HEK293 (cell line): ENCODE results near the gene EML6.

ENCODE experiments used
- MZF1 ChIP-seq: fragments of 450-650 bp; formaldehyde crosslinking; IDR thresholded peaks from 2 replicates; pipeline ENCODE4 v1.5.1; 2017; ENCODE audit warnings: missing biosample characterization, missing genetic modification characterization, borderline replicate concordance
- PRDM1 ChIP-seq: fragments of 450-650 bp; formaldehyde crosslinking; IDR thresholded peaks from 2 replicates; pipeline ENCODE4; 2016; ENCODE audit warnings: missing biosample characterization, missing genetic modification characterization
- SALL2 ChIP-seq: fragments of 450-650 bp; formaldehyde crosslinking; IDR thresholded peaks from 2 replicates; pipeline ENCODE4 v1.5.0; 2017; ENCODE audit warnings: missing biosample characterization, mild to moderate bottlenecking, missing genetic modification characterization, borderline replicate concordance
- ZBTB17 ChIP-seq: fragments of 450-650 bp; formaldehyde crosslinking; IDR thresholded peaks from 2 replicates; pipeline ENCODE4 v1.5.1; 2016; ENCODE audit warnings: missing biosample characterization, missing genetic modification characterization
- ZNF2 ChIP-seq: fragments of 450-650 bp; formaldehyde crosslinking; IDR thresholded peaks from 2 replicates; pipeline ENCODE4 v1.5.1; 2016; ENCODE audit warnings: missing biosample characterization, missing genetic modification characterization
- ZNF341 ChIP-seq: fragments of 450-650 bp; formaldehyde crosslinking; IDR thresholded peaks from 2 replicates; pipeline ENCODE4; 2016; ENCODE audit warnings: low read depth, missing biosample characterization, missing genetic modification characterization
- ZNF350 ChIP-seq: fragments of 450-650 bp; formaldehyde crosslinking; IDR thresholded peaks from 2 replicates; pipeline ENCODE4 v1.5.0; 2017; ENCODE audit warnings: missing biosample characterization, mild to moderate bottlenecking, missing genetic modification characterization
- ZNF585B ChIP-seq: fragments of 450-650 bp; formaldehyde crosslinking; IDR thresholded peaks from 2 replicates; pipeline ENCODE4 v1.5.1; 2016; ENCODE audit warnings: missing biosample characterization, missing genetic modification characterization
- ZNF623 ChIP-seq: fragments of 450-650 bp; formaldehyde crosslinking; IDR thresholded peaks from 2 replicates; pipeline ENCODE4 v1.5.1; 2016; ENCODE audit warnings: missing biosample characterization, missing genetic modification characterization
- TF ChIP-seq, protein P1 (sequence below): fragments of 450-650 bp; formaldehyde crosslinking; IDR thresholded peaks from 2 replicates; pipeline ENCODE4 v1.5.1; 2016; ENCODE audit warnings: missing biosample characterization, missing genetic modification characterization

DNA sequence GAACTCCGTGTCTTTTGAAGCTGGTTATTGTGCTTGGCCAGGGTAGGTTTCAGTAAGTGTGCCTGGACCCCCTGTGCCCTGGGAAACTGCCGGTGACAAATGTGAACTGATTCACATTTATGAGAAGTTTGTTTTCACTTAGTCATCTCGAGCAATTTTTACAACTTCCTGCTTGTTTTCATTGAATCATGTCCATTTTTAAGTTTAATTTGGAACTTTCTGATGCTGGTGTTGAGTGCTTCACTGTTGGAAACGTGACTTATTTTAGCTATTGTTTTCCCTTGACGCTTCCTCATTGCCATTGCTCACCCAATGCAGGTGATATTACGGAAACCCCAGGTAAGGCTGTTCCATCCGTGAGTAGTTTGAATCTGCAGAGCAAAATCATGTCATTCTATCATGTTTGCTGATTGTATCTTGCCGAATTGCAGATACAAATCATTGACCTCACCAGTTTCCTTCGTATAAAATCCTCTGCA lies 229.6 kb downstream of the EML6 start:
- TF ChIP-seq SALL2 (no peak), ZBTB17 (no peak), ZNF350 (no peak), ZNF585B (tag by site-specific recombination) (no peak), MZF1 (tag by site-specific recombination) (no peak), ZNF341 (no peak), ZNF2 (tag by site-specific recombination) (no peak), ZNF623 (tag by site-specific recombination) (no peak), PRDM1 (no peak)
- TF ChIP-seq, protein P1, sequence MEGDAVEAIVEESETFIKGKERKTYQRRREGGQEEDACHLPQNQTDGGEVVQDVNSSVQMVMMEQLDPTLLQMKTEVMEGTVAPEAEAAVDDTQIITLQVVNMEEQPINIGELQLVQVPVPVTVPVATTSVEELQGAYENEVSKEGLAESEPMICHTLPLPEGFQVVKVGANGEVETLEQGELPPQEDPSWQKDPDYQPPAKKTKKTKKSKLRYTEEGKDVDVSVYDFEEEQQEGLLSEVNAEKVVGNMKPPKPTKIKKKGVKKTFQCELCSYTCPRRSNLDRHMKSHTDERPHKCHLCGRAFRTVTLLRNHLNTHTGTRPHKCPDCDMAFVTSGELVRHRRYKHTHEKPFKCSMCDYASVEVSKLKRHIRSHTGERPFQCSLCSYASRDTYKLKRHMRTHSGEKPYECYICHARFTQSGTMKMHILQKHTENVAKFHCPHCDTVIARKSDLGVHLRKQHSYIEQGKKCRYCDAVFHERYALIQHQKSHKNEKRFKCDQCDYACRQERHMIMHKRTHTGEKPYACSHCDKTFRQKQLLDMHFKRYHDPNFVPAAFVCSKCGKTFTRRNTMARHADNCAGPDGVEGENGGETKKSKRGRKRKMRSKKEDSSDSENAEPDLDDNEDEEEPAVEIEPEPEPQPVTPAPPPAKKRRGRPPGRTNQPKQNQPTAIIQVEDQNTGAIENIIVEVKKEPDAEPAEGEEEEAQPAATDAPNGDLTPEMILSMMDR (tag by site-specific recombination) = no peak
